Endothelial cell (in vitro differentiated cells): ENCODE results near the gene VKORC1L1. TPM values are rescaled to one million over a fixed set of nuclear protein-coding genes. Genes with fewer than 3 reads are reported as not detected.
"Not testable (repeated sequence)": the region's sequence is repeated elsewhere in the genome, so short reads cannot be mapped to it uniquely, and the experiment has no call there.

ENCODE experiments used
- DNase-seq: peaks from one replicate; pipeline ENCODE4 v3.0.0; 2021; ENCODE audit warnings: low spot score
- H3K27ac Mint-ChIP-seq: one replicate; pipeline ENCODE4 v1.8.0; 2021; ENCODE audit warnings: mixed read lengths, inconsistent platforms; ENCODE audit not compliant: unreplicated experiment
- H3K27me3 Mint-ChIP-seq: one replicate; pipeline ENCODE4 v1.8.0; 2021; ENCODE audit warnings: mild to moderate bottlenecking, moderate library complexity, mixed read lengths, inconsistent platforms; ENCODE audit not compliant: unreplicated experiment
- H3K36me3 Mint-ChIP-seq: one replicate; pipeline ENCODE4 v1.8.0; 2021; ENCODE audit warnings: mild to moderate bottlenecking, low read depth, mixed read lengths, inconsistent platforms; ENCODE audit not compliant: unreplicated experiment
- H3K4me1 Mint-ChIP-seq: one replicate; pipeline ENCODE4 v1.8.0; 2021; ENCODE audit warnings: mild to moderate bottlenecking, mixed read lengths, inconsistent platforms; ENCODE audit not compliant: unreplicated experiment
- H3K4me3 Mint-ChIP-seq: one replicate; pipeline ENCODE4 v1.8.0; 2021; ENCODE audit warnings: mild to moderate bottlenecking, mixed read lengths, inconsistent platforms; ENCODE audit not compliant: unreplicated experiment
- H3K9me3 Mint-ChIP-seq: one replicate; pipeline ENCODE4 v1.8.0; 2021; ENCODE audit warnings: mixed read lengths, inconsistent platforms; ENCODE audit not compliant: unreplicated experiment
- total RNA-seq: library from RNA; stranded (reverse); fragmentation: NEBNext Ultra II Directional; extraction: Animal tissue kit (Norgen Biotek cat#: 25700); gene quantifications from one replicate; pipeline ENCODE4 v1.2.1, GENCODE V29; 2021; ENCODE audit not compliant: unreplicated experiment
- TF ChIP-seq, protein P1 (sequence below): fragments of 200-600 bp; sonication (generic); IDR thresholded peaks from one replicate; pipeline ENCODE4 v1.5.0; 2021; ENCODE audit warnings: antibody characterized with exemption; ENCODE audit not compliant: unreplicated experiment

The VKORC1L1 gene
- total RNA-seq, 1 donor from 2014 or later, result 22.9 TPM

DNA sequence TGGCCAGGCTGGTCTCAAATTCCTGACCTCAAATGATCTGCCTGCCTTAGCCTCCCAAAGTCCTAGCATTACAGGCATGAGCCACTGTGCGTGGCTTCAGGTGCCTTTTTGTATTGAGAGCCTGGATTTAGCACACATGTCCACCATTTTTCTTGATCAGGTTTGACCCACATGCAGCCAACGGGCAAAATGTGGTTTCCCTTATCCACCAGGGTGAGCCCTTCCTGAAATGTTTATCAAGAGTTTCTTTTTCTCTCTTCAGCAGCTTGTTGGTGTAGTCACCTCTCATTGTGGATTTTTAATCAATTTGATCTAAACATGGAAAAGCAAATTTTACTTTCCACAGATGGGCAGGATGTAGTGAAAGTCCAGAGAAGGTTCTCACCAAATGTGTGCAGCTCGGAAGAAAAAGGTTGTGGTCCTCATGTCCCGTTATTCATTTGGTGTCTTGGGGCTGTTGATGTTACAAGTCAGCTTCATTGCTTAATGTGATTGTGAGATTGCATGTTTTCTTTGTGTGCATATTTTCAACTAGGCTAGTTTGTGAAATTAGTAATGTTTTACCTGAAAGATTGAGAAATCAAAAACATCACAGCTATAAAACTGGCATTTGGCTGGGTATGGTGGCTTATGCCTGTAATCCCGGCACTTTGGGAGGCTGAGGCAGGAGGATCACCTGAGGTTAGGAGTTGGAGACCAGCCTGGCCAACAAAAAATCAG lies 80.3 kb downstream of the VKORC1L1 start:
- no peaks in the 10 kb centered on the region for H3K27me3 Mint-ChIP-seq
- no peaks in the 10 kb centered on the region for H3K4me1 Mint-ChIP-seq
- TF ChIP-seq, protein P1, sequence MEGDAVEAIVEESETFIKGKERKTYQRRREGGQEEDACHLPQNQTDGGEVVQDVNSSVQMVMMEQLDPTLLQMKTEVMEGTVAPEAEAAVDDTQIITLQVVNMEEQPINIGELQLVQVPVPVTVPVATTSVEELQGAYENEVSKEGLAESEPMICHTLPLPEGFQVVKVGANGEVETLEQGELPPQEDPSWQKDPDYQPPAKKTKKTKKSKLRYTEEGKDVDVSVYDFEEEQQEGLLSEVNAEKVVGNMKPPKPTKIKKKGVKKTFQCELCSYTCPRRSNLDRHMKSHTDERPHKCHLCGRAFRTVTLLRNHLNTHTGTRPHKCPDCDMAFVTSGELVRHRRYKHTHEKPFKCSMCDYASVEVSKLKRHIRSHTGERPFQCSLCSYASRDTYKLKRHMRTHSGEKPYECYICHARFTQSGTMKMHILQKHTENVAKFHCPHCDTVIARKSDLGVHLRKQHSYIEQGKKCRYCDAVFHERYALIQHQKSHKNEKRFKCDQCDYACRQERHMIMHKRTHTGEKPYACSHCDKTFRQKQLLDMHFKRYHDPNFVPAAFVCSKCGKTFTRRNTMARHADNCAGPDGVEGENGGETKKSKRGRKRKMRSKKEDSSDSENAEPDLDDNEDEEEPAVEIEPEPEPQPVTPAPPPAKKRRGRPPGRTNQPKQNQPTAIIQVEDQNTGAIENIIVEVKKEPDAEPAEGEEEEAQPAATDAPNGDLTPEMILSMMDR, result no peak
- peaks cover 8% of the 10 kb centered on the region for H3K36me3 Mint-ChIP-seq
- no peak overlapping the region for H3K27ac Mint-ChIP-seq
- no peak overlapping the region for H3K4me3 Mint-ChIP-seq
- H3K9me3 Mint-ChIP-seq, result no peaks in the 10 kb centered on the region
- no peak for DNase-seq

DNA sequence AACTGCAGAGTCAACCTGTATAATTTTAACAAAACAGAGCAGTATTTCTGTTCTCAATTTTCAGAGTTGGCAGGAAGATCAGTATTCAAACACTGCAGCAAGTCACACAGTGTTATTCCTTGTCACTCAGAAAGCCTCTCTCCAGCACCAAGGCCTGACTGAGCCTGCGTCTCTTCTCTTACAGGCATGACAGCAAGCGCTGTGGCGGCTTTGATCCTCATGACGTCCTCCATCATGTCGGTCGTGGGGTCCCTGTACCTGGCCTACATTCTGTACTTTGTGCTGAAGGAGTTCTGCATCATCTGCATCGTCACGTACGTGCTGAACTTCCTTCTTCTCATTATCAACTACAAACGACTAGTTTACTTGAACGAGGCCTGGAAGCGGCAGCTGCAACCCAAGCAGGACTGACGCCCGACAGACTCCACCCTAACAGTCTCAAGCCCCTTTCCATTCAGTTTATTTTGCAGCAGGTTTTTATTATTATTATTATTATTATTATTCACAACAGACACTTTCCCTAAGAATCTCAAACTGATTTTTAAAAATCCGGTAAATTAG lies 81.1 kb downstream of the VKORC1L1 start:
- Mint-ChIP-seq H3K4me1 (no peaks in the 10 kb centered on the region), H3K4me3 (no peak overlapping the region), H3K27ac (no peak overlapping the region), H3K36me3 (peaks cover 8% of the 10 kb centered on the region), H3K27me3 (no peaks in the 10 kb centered on the region), H3K9me3 (no peaks in the 10 kb centered on the region)
- TF ChIP-seq, protein P1, result no peak
- no peak for DNase-seq

DNA sequence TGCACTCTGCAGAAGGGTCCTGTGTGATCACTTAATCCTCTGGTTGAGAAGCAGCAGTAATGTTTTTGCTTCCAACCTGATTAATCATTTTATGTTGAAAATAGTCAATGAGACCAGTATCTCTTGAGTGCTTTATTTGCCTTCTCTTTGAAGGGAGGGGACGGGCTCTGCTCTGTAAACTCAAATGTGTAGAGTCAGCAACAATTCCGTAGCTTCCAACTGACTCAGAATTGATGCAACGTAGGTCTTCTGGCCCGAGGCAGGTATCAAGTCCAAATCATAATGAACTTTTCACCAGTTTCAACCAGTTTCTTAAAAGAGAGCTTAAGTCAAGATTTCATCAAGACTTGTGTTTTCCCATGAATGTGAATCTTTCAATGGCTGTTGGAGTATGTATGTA lies 82.8 kb downstream of the VKORC1L1 start:
- H3K4me3 Mint-ChIP-seq, result no peak overlapping the region
- H3K27me3 Mint-ChIP-seq, result no peaks in the 10 kb centered on the region
- H3K9me3 Mint-ChIP-seq, result no peaks in the 10 kb centered on the region
- no peaks in the 10 kb centered on the region for H3K4me1 Mint-ChIP-seq
- TF ChIP-seq, protein P1, result no peak
- H3K27ac Mint-ChIP-seq, result no peak overlapping the region
- no peak for DNase-seq
- H3K36me3 Mint-ChIP-seq, result peaks cover 10% of the 10 kb centered on the region

DNA sequence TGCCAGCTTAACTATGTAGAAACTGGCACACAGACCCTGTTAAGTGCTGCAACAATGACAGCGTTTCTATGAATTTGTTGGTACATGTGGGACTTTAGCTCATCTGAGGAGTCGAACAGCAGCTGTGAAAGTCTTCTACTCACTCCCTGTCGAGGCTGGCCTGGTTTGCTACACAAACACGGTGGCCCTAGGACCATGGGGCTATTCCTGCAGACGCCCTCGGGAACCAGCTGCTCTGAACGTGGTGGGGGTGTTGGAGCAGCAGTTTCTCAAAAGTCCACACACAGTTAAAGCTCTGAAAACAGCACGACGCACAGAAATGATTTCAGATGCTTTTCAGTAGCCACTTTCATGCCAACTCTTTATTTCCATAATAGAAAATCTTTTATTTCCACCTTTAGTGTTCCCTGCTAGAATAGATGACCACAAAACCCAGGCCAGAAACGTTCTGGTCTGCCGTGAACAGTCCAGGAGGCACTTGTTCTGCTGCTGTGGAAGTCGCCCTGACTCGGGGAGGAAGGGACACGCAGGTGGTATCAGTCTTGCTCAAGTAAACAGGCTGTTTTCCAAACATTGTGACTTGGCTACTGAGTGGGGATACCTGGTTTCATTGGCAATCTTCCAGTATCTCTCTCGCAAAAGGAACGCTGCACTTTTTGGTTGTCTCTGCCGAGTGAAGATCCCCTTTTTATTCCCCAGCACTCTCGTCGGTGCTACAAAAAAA lies 87.6 kb downstream of the VKORC1L1 start:
- H3K4me3 Mint-ChIP-seq, result no peak overlapping the region
- no peak overlapping the region for H3K27ac Mint-ChIP-seq
- no peaks in the 10 kb centered on the region for H3K27me3 Mint-ChIP-seq
- TF ChIP-seq, protein P1, result no peak
- DNase-seq, result no peak
- no peaks in the 10 kb centered on the region for H3K9me3 Mint-ChIP-seq
- no peaks in the 10 kb centered on the region for H3K4me1 Mint-ChIP-seq
- peaks cover 16% of the 10 kb centered on the region for H3K36me3 Mint-ChIP-seq

DNA sequence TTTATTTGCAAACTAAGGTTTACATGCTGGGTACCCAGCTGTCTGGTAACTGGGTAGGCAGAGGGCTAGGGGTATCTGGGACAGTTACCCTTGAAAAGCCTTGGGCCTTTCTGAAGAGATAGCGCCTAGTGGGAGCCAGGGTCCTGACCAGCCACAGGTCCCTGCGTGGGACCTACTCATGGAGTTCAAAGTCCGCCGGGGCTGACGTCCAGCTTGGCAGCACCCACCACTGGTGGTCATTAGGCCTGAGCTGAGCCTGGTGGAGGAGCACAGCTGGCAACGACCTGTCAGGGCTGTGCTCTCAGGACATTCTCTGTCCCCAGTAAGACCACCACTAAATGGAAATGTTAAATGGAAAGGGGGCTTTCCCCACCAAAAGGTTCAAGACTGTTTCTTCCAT lies 89.2 kb downstream of the VKORC1L1 start:
- TF ChIP-seq, protein P1, result no peak
- Mint-ChIP-seq H3K4me1 (no peaks in the 10 kb centered on the region), H3K4me3 (no peak overlapping the region), H3K9me3 (no peaks in the 10 kb centered on the region), H3K36me3 (peaks cover 26% of the 10 kb centered on the region), H3K27me3 (peaks cover 7% of the 10 kb centered on the region), H3K27ac (no peak overlapping the region)
- no peak for DNase-seq

DNA sequence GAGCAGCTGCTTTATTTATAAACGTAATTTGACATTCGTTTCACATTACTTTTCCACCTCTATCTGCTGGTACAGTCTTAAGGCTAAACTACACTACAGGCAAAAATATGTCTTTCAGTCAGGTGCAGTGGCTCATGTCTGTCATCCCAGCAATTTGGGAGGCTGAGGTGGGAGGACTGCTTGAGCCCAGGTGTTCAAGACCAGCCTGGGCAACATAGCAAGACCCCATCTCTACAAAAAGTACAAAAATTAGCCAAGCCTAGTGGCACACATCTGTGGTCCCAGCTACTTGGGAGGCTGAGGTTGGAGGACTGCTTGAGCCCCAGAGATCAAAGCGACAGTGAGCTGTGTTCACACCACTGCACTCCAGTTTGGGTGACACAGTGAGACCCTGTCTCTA lies 91.8 kb downstream of the VKORC1L1 start:
- H3K36me3 Mint-ChIP-seq, result peaks cover 41% of the 10 kb centered on the region
- not testable (repeated sequence) for H3K4me1 Mint-ChIP-seq, H3K4me3 Mint-ChIP-seq, DNase-seq, H3K27ac Mint-ChIP-seq, H3K9me3 Mint-ChIP-seq, H3K27me3 Mint-ChIP-seq
